Islet of Langerhans (tissue), 1 donor: ENCODE data around the gene SLC1A4.
"Not testable (repeated sequence)": the region's sequence is repeated elsewhere in the genome, so short reads cannot be mapped to it uniquely, and the experiment has no call there.

Experiments used
- FAIRE-seq: peaks from one replicate; lab custom pipeline; 2011; peaks lifted over from hg19 to GRCh38; lab: Jason Lieb, UNC

The SLC1A4 gene

GRCh38 chr2:64966017-64966416 is 23.2 kb upstream of the SLC1A4 start:
- FAIRE-seq, result no peak

- no peak for FAIRE-seq
Measured at GRCh38 chr2:64966839-64967238, 22.4 kb upstream of the SLC1A4 start.

- FAIRE-seq, result no peak
Measured at GRCh38 chr2:64967601-64968000, 21.6 kb upstream of the SLC1A4 start.

- not testable (repeated sequence) for FAIRE-seq
Measured at GRCh38 chr2:64969086-64969485, 20.1 kb upstream of the SLC1A4 start.

GRCh38 chr2:64970495-64970894 is 18.7 kb upstream of the SLC1A4 start:
- FAIRE-seq, result no peak

- no peak for FAIRE-seq
Measured at GRCh38 chr2:64972426-64972825, 16.8 kb upstream of the SLC1A4 start.

- FAIRE-seq, result no peak
Measured at GRCh38 chr2:64972876-64973275, 16.3 kb upstream of the SLC1A4 start.

- no peak for FAIRE-seq
Measured at GRCh38 chr2:64975232-64975821, 13.9 kb upstream of the SLC1A4 start.

GRCh38 chr2:64976276-64976675 is 12.9 kb upstream of the SLC1A4 start:
- FAIRE-seq, result no peak

GRCh38 chr2:64978514-64979268 is 10.5 kb upstream of the SLC1A4 start:
- FAIRE-seq, result no peak

GRCh38 chr2:64979744-64980143 is 9.5 kb upstream of the SLC1A4 start:
- no peak for FAIRE-seq

- no peak for FAIRE-seq
Measured at GRCh38 chr2:64980183-64980582, 9.0 kb upstream of the SLC1A4 start.

GRCh38 chr2:64982311-64982857 is 6.8 kb upstream of the SLC1A4 start:
- FAIRE-seq, result no peak

GRCh38 chr2:64982932-64983331 is 6.3 kb upstream of the SLC1A4 start:
- FAIRE-seq, result no peak

- FAIRE-seq, result no peak
Measured at GRCh38 chr2:64985447-64985846, 3.8 kb upstream of the SLC1A4 start.

- no peak for FAIRE-seq
Measured at GRCh38 chr2:64987001-64987955, 1.9 kb upstream of the SLC1A4 start.

- no peak for FAIRE-seq
Measured at GRCh38 chr2:64987956-64988419, 1.2 kb upstream of the SLC1A4 start.

- FAIRE-seq, result no peak
Measured at GRCh38 chr2:64988420-64989125, 626 bp upstream of the SLC1A4 start.

GRCh38 chr2:64989982-64990614 is 899 bp downstream of the SLC1A4 start:
- FAIRE-seq, result no peak

GRCh38 chr2:64990876-64991275 is 1.7 kb downstream of the SLC1A4 start:
- no peak for FAIRE-seq

- FAIRE-seq, result no peak
Measured at GRCh38 chr2:64992218-64992617, 3.0 kb downstream of the SLC1A4 start.
